ENCODE data around the gene PIEZO2.

- no peak for TF ChIP-seq CTCF (IDR thresholded peaks at IDR 0.05; ENCODE audit: poor library complexity, severe bottlenecking)
- TF ChIP-seq TAF1 (IDR thresholded peaks at IDR 0.05; ENCODE audit: low read depth) = no peak
- TF ChIP-seq EZH2 (IDR thresholded peaks at IDR 0.05; ENCODE audit: borderline replicate concordance, insufficient read depth, low read length, poor library complexity, severe bottlenecking) = no peak
- no peak for TF ChIP-seq REST (IDR thresholded peaks at IDR 0.05; ENCODE audit: borderline replicate concordance)
These were observed 108.3 kb downstream of the PIEZO2 start for GRCh38 chr18:11040823-11041656.
